HG03460 (cell line): Measurements from ENCODE around the gene MAP6D1.

ENCODE experiments used
- ATAC-seq: cut with Tn5 transposase; IDR thresholded peaks from one replicate; pipeline ENCODE4 v1.9.1; 2021; ENCODE audit not compliant: unreplicated experiment

MAP6D1 gene

GRCh38 chr3:183825456-183826161, at the start of gene MAP6D1:
Gene MAP6D1, minus strand, starts transcription at chr3:183825577. Its CDS starts 30 bp downstream, at chr3:183825547.
- no peak for ATAC-seq

- no peak for ATAC-seq
Measured at GRCh38 chr3:183873914-183874313, 48.5 kb upstream of the MAP6D1 start.

- ATAC-seq = no peak
Measured at GRCh38 chr3:183871541-183871940, 46.2 kb upstream of the MAP6D1 start.

GRCh38 chr3:183870563-183870962, 45.2 kb upstream of the MAP6D1 start:
- no peak for ATAC-seq

- no peak for ATAC-seq
Measured at GRCh38 chr3:183868796-183869195, 43.4 kb upstream of the MAP6D1 start.

GRCh38 chr3:183862610-183863009, 37.2 kb upstream of the MAP6D1 start:
- no peak for ATAC-seq

GRCh38 chr3:183857863-183858262, 32.5 kb upstream of the MAP6D1 start:
- ATAC-seq = no peak

GRCh38 chr3:183854318-183855035, 29.1 kb upstream of the MAP6D1 start:
- ATAC-seq = no peak

GRCh38 chr3:183845608-183846288, 20.4 kb upstream of the MAP6D1 start:
- ATAC-seq = no peak

GRCh38 chr3:183845090-183845489, 19.7 kb upstream of the MAP6D1 start:
- ATAC-seq = no peak

- ATAC-seq = no peak
Measured at GRCh38 chr3:183844606-183845005, 19.2 kb upstream of the MAP6D1 start.

- no peak for ATAC-seq
Measured at GRCh38 chr3:183839751-183840150, 14.4 kb upstream of the MAP6D1 start.

- ATAC-seq = no peak
Measured at GRCh38 chr3:183837894-183838293, 12.5 kb upstream of the MAP6D1 start.

GRCh38 chr3:183837390-183837789, 12.0 kb upstream of the MAP6D1 start:
- ATAC-seq = no peak

- ATAC-seq = no peak
Measured at GRCh38 chr3:183833516-183833915, 8.1 kb upstream of the MAP6D1 start.

GRCh38 chr3:183830187-183830586, 4.8 kb upstream of the MAP6D1 start:
- no peak for ATAC-seq

GRCh38 chr3:183829466-183829865, 4.1 kb upstream of the MAP6D1 start:
- ATAC-seq = no peak

- no peak for ATAC-seq
Measured at GRCh38 chr3:183828538-183828870, 3.1 kb upstream of the MAP6D1 start.

- no peak for ATAC-seq
Measured at GRCh38 chr3:183827809-183828537, 2.6 kb upstream of the MAP6D1 start.

- ATAC-seq = no peak
Measured at GRCh38 chr3:183826448-183827250, 1.3 kb upstream of the MAP6D1 start.
